Type B pancreatic cell (in vitro differentiated cells): ENCODE data around the gene C3orf70. TPM values are rescaled to one million over a fixed set of nuclear protein-coding genes. Genes with fewer than 3 reads are reported as not detected.

Experiments used
- DNase-seq: peaks from one replicate; pipeline ENCODE4 v3.0.0; 2021; ENCODE audit warnings: mixed read lengths; ENCODE audit not compliant: unreplicated experiment; ENCODE audit errors: extremely low spot score
- H3K27ac Mint-ChIP-seq: 2 replicates; pipeline ENCODE4 v1.8.0; 2021; ENCODE audit warnings: mild to moderate bottlenecking, mixed read lengths
- H3K27me3 Mint-ChIP-seq: 2 replicates; pipeline ENCODE4 v1.8.0; 2021; ENCODE audit warnings: mixed read lengths
- H3K36me3 Mint-ChIP-seq: 2 replicates; pipeline ENCODE4 v1.8.0; 2021; ENCODE audit warnings: mixed read lengths
- H3K4me1 Mint-ChIP-seq: one replicate; pipeline ENCODE4 v1.8.0; 2021; ENCODE audit warnings: mixed read lengths; ENCODE audit not compliant: unreplicated experiment
- H3K4me3 Mint-ChIP-seq: 2 replicates; pipeline ENCODE4 v1.8.0; 2021; ENCODE audit warnings: mild to moderate bottlenecking, mixed read lengths
- H3K9me3 Mint-ChIP-seq: 2 replicates; pipeline ENCODE4 v1.8.0; 2021; ENCODE audit warnings: mixed read lengths
- total RNA-seq: library from RNA; stranded (reverse); gene quantifications from 2 replicates; pipeline ENCODE4 v1.2.1, GENCODE V29; 2021; ENCODE audit warnings: low replicate concordance
- TF ChIP-seq, protein P1 (sequence below): fragments of 200-600 bp; sonication (generic); conservative IDR thresholded peaks from 2 replicates; pipeline ENCODE4 v1.5.0; 2021; ENCODE audit warnings: antibody characterized with exemption, mild to moderate bottlenecking

The C3orf70 gene
- total RNA-seq, 1 donor from 2014 or later: 4.1 TPM

- H3K36me3 Mint-ChIP-seq: peaks cover 10% of the 10 kb centered on the region
- no peak overlapping the region for H3K27ac Mint-ChIP-seq
- TF ChIP-seq, protein P1, sequence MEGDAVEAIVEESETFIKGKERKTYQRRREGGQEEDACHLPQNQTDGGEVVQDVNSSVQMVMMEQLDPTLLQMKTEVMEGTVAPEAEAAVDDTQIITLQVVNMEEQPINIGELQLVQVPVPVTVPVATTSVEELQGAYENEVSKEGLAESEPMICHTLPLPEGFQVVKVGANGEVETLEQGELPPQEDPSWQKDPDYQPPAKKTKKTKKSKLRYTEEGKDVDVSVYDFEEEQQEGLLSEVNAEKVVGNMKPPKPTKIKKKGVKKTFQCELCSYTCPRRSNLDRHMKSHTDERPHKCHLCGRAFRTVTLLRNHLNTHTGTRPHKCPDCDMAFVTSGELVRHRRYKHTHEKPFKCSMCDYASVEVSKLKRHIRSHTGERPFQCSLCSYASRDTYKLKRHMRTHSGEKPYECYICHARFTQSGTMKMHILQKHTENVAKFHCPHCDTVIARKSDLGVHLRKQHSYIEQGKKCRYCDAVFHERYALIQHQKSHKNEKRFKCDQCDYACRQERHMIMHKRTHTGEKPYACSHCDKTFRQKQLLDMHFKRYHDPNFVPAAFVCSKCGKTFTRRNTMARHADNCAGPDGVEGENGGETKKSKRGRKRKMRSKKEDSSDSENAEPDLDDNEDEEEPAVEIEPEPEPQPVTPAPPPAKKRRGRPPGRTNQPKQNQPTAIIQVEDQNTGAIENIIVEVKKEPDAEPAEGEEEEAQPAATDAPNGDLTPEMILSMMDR: no peak
These were observed 42.8 kb upstream of the C3orf70 start for GRCh38 chr3:185195652-185196051.

DNA sequence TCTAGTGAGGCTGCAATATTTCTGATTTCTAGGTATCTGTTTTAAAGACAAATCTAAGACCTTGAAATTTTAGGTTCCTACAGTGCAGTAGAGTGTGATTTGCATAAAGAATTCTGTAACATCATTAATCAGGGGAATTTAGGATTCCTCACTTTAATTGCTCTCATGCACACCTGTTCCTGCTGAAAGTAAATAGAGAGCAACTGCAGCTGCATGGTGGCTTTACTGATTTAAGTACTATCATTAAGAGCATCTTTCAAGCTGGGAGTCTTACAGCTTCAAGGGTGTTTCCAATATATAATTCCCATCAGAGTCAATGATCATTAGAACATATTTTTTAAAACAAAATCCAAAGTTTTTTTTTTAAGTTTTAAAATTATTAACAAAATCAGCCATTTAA, 36.0 kb upstream of the C3orf70 start:
- TF ChIP-seq, protein P1: no peak
- H3K4me3 Mint-ChIP-seq: no peak overlapping the region
- peaks cover 7% of the 10 kb centered on the region for H3K36me3 Mint-ChIP-seq

More at GRCh38 chr3:185195652-185196051, 42.8 kb upstream of the C3orf70 start:
- Mint-ChIP-seq H3K4me3 (no peak overlapping the region), H3K9me3 (peaks cover 7% of the 10 kb centered on the region), H3K27me3 (no peaks in the 10 kb centered on the region), H3K4me1 (peaks cover 4% of the 10 kb centered on the region)
- no peak for DNase-seq

DNA sequence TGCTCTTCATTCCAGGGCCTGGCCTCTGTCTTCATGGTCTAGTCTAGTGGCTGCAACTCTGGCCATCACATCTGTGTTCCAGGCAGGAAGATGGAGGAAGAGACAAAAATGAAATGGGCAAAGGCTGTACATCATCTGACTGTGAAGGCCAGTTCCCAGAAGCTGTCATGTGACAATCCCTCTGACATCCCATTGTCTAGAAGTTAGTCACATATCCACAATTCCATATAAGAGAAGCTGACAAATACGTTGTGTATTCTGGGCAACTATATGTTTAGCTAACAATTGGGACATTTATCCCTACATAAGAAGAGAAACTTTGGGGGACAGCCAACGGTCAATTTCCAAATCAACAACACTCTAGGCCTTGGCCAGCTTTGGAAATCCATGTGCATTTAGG, 34.5 kb upstream of the C3orf70 start:
- Mint-ChIP-seq H3K4me3 (no peak overlapping the region), H3K4me1 (no peaks in the 10 kb centered on the region)
- TF ChIP-seq, protein P1: no peak

More for the DNA sequence above, 36.0 kb upstream of the C3orf70 start:
- no peak for DNase-seq
- Mint-ChIP-seq H3K27me3 (no peaks in the 10 kb centered on the region), H3K27ac (no peak overlapping the region), H3K9me3 (no peaks in the 10 kb centered on the region), H3K4me1 (no peaks in the 10 kb centered on the region)

DNA sequence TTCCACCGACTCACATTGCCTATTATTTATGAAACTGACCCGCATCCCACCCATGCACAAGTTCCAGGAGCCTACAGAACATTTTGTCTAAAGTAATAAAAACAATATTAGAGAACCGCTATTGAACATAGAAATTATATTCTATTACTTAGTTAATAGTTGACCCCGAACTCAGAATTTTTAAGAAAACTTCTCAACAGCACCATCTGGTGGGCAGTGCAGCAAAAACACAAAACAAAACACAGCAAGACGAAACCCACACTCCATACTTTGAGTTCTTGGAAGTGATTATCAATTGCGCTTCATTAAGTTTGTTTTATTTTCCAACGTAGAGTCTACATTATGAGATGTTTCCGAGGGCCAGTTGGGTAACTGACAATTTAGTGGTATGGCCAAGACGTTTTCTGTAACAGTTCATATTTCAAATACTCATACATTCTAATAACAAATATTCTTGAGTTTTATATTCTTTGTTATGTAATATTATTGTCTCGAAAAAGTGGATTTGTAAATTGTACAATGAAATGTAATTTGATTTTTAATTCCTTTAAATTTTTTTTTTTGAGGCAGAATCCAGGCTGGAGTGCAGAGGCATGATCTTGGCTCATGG, 24.0 kb upstream of the C3orf70 start:
- H3K9me3 Mint-ChIP-seq: no peaks in the 10 kb centered on the region
- H3K4me3 Mint-ChIP-seq: no peak overlapping the region
- H3K27me3 Mint-ChIP-seq: no peaks in the 10 kb centered on the region
- DNase-seq: no peak
- TF ChIP-seq, protein P1: peak; percentile 93
- no peaks in the 10 kb centered on the region for H3K36me3 Mint-ChIP-seq
- H3K4me1 Mint-ChIP-seq: peaks cover 34% of the 10 kb centered on the region
- no peak overlapping the region for H3K27ac Mint-ChIP-seq

More for the DNA sequence above, 34.5 kb upstream of the C3orf70 start:
- H3K9me3 Mint-ChIP-seq: no peaks in the 10 kb centered on the region
- peaks cover 4% of the 10 kb centered on the region for H3K36me3 Mint-ChIP-seq
- DNase-seq: no peak
- no peak overlapping the region for H3K27ac Mint-ChIP-seq
- H3K27me3 Mint-ChIP-seq: no peaks in the 10 kb centered on the region

- H3K9me3 Mint-ChIP-seq: no peaks in the 10 kb centered on the region
- peaks cover 34% of the 10 kb centered on the region for H3K4me1 Mint-ChIP-seq
- DNase-seq: no peak
- H3K27me3 Mint-ChIP-seq: no peaks in the 10 kb centered on the region
- peak overlapping the region; percentile 17 for H3K27ac Mint-ChIP-seq
- no peaks in the 10 kb centered on the region for H3K36me3 Mint-ChIP-seq
- H3K4me3 Mint-ChIP-seq: peak overlapping the region; percentile 79
- TF ChIP-seq, protein P1: no peak
These were observed 22.6 kb upstream of the C3orf70 start for GRCh38 chr3:185175370-185175987.
